HepG2 (cell line): ENCODE measurements around the gene PARD3.

Source experiments
- CTCF ChIP-seq: sonication (generic); formaldehyde crosslinking; IDR thresholded peaks from 2 replicates; pipeline ENCODE4 v1.5.0; 2020; ENCODE audit warnings: mild to moderate bottlenecking, missing genetic modification reagents, moderate library complexity
- NFRKB ChIP-seq: fragments of 450-650 bp; IDR thresholded peaks from 2 replicates; pipeline ENCODE4 v1.6.1; 2017
- RBAK ChIP-seq: sonication (generic); formaldehyde crosslinking; IDR thresholded peaks from 2 replicates; pipeline ENCODE4 v1.5.1; 2020; ENCODE audit warnings: mild to moderate bottlenecking, missing genetic modification reagents
- SP1 ChIP-seq, 2 experiments: fragments of 450-650 bp in 1 of 2; sonication (generic) in 1 of 2; formaldehyde crosslinking in 1 of 2; IDR thresholded peaks; 2 replicates each; pipeline versions ENCODE4 v1.4.0 to v1.6.1; 2016 to 2020; ENCODE audit warnings: missing genetic modification reagents in 1 of 2
- TOE1 ChIP-seq: sonication (generic); formaldehyde crosslinking; IDR thresholded peaks from 2 replicates; pipeline ENCODE4 v1.4.0; 2020; ENCODE audit warnings: mild to moderate bottlenecking, missing genetic modification reagents
- ZFP82 ChIP-seq: sonication (generic); formaldehyde crosslinking; IDR thresholded peaks from 2 replicates; pipeline ENCODE4 v1.5.1; 2020; ENCODE audit warnings: mild to moderate bottlenecking, missing genetic modification reagents, borderline replicate concordance
- ZNF124 ChIP-seq: sonication (generic); formaldehyde crosslinking; IDR thresholded peaks from 2 replicates; pipeline ENCODE4 v1.4.0; 2020; ENCODE audit warnings: missing genetic modification reagents
- ZNF274 ChIP-seq: sonication (generic); formaldehyde crosslinking; IDR thresholded peaks from 2 replicates; pipeline ENCODE4 v1.5.1; 2020; ENCODE audit warnings: mild to moderate bottlenecking, missing genetic modification reagents
- ZNF704 ChIP-seq: sonication (generic); formaldehyde crosslinking; IDR thresholded peaks from 2 replicates; pipeline ENCODE4 v1.8.1; 2023; ENCODE audit warnings: mild to moderate bottlenecking, inconsistent platforms, moderate library complexity, missing genetic modification reagents, borderline replicate concordance
- TF ChIP-seq, protein P1 (sequence below): sonication (generic); formaldehyde crosslinking; IDR thresholded peaks from 2 replicates; pipeline ENCODE4 v1.4.0; 2020; ENCODE audit warnings: mild to moderate bottlenecking, missing genetic modification reagents

DNA sequence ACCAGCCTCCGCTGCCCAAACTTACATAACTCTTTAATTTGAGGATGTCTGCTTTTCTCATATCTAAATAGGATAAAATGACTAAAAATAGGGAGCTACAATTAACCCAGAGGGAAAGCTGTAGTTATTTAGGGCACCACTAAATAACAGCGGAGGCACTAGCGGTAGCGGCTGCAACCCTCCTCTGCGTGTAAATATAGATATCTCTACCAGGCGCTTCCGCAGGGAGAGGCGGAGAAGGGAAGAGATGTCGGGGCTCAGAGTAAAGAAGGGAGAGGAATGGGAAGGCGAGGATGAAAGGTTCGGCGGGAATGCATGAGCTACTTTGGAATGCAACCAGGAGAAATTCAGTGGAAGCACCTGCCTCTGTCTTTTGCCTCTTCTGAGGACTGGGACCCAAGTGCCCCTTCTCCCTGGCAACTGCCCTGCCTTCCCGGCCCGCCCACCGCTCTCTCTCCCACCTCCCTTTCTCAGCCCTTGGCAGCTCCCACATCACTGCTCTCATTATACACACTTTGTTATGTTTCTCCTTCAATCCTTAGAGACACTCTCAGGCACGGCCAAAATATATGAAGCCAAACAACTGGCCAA lies 698.3 kb downstream of the PARD3 start:
- TF ChIP-seq RBAK (CRISPR knock-in tag) = no peak
- TF ChIP-seq ZFP82 (CRISPR knock-in tag) = no peak
- no peak for TF ChIP-seq ZNF274 (CRISPR knock-in tag)
- TF ChIP-seq CTCF (CRISPR knock-in tag) = no peak
- TF ChIP-seq ZNF124 (CRISPR knock-in tag) = no peak
- TF ChIP-seq ZNF704 (CRISPR knock-in tag) = no peak
- TF ChIP-seq SP1 (IDR thresholded peaks at IDR 0.05) = no peak
- no peak for TF ChIP-seq SP1 (CRISPR knock-in tag; IDR thresholded peaks at IDR 0.05)
- TF ChIP-seq NFRKB = no peak
- no peak for TF ChIP-seq TOE1
- TF ChIP-seq, protein P1, sequence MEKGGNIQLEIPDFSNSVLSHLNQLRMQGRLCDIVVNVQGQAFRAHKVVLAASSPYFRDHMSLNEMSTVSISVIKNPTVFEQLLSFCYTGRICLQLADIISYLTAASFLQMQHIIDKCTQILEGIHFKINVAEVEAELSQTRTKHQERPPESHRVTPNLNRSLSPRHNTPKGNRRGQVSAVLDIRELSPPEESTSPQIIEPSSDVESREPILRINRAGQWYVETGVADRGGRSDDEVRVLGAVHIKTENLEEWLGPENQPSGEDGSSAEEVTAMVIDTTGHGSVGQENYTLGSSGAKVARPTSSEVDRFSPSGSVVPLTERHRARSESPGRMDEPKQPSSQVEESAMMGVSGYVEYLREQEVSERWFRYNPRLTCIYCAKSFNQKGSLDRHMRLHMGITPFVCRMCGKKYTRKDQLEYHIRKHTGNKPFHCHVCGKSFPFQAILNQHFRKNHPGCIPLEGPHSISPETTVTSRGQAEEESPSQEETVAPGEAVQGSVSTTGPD = no peak
